ENCODE results near the gene PHACTR1.

Gene PHACTR1

GRCh38 chr6:13336553-13336952 is 620.0 kb downstream of the PHACTR1 start:
- Histone ChIP-seq H3K36me3 (replicated peaks; ENCODE audit: low read depth, low read length) (no peaks in the 10 kb centered on the region), H3K4me2 (ENCODE audit: low read length) (peak overlapping the region; percentile 88), H3K9ac (ENCODE audit: low read length) (no peak overlapping the region), H3K27ac (ENCODE audit: low read length) (no peak overlapping the region), H3K4me3 (ENCODE audit: low read length) (peak overlapping the region; percentile 62), H3K9me3 (ENCODE audit: insufficient read depth, low read length) (no peaks in the 10 kb centered on the region), H4K20me1 (ENCODE audit: insufficient read depth, low read length) (no peaks in the 10 kb centered on the region), H3K27me3 (ENCODE audit: low read depth, low read length) (0 out of 2 replicates have a peak, but pooled peaks cover 4% of the 10 kb centered on the region), H2AFZ (ENCODE audit: low read depth, low read length) (peak overlapping the region; percentile 63; the same call in 1 of the 2 replicates), H3K79me2 (ENCODE audit: low read length) (no peaks in the 10 kb centered on the region), H3K4me1 (ENCODE audit: low read length) (no peaks in the 10 kb centered on the region)
- no peak for TF ChIP-seq EZH2phosphoT487 (IDR thresholded peaks at IDR 0.05; ENCODE audit: low read depth)
- peak; percentile 70 for TF ChIP-seq CTCF (IDR thresholded peaks at IDR 0.05; ENCODE audit: low read depth, low read length)

GRCh38 chr6:13338038-13338437 is 621.5 kb downstream of the PHACTR1 start:
- Histone ChIP-seq H3K4me2 (ENCODE audit: low read length) (no peak overlapping the region), H3K36me3 (replicated peaks; ENCODE audit: low read depth, low read length) (no peaks in the 10 kb centered on the region), H3K27me3 (ENCODE audit: low read depth, low read length) (0 out of 2 replicates have a peak, but pooled peaks cover 4% of the 10 kb centered on the region), H3K4me1 (ENCODE audit: low read length) (no peaks in the 10 kb centered on the region), H4K20me1 (ENCODE audit: insufficient read depth, low read length) (no peaks in the 10 kb centered on the region), H3K9me3 (ENCODE audit: insufficient read depth, low read length) (no peaks in the 10 kb centered on the region), H3K27ac (ENCODE audit: low read length) (no peak overlapping the region), H2AFZ (ENCODE audit: low read depth, low read length) (no peak overlapping the region), H3K4me3 (ENCODE audit: low read length) (no peak overlapping the region), H3K79me2 (ENCODE audit: low read length) (no peaks in the 10 kb centered on the region), H3K9ac (ENCODE audit: low read length) (no peak overlapping the region)
- no peak for TF ChIP-seq EZH2phosphoT487 (IDR thresholded peaks at IDR 0.05; ENCODE audit: low read depth)
- no peak for TF ChIP-seq CTCF (IDR thresholded peaks at IDR 0.05; ENCODE audit: low read depth, low read length)

All from OCI-LY3 (cell line).